GM12865 (cell line): ENCODE measurements around the gene NNAT.
"Not testable (repeated sequence)": the region's sequence is repeated elsewhere in the genome, so short reads cannot be mapped to it uniquely, and the experiment has no call there.

Experiments used
- DNase-seq: peaks from one replicate; pipeline ENCODE4 v3.0.0; 2010; ENCODE audit warnings: low read depth
- H3K4me3 ChIP-seq: 2 replicates; pipeline ENCODE4 v1.5.1; 2011; ENCODE audit warnings: mild to moderate bottlenecking, low read depth, low read length, control low read depth
- CTCF ChIP-seq: IDR thresholded peaks from 2 replicates; pipeline ENCODE4 v1.5.1; 2011; ENCODE audit warnings: low read length, control low read depth, low read depth, inconsistent platforms; ENCODE audit not compliant: insufficient read depth; ENCODE audit errors: missing control alignments

The NNAT gene

GRCh38 chr20:37541326-37541725 lies 20.3 kb downstream of the NNAT start:
- no peak for TF ChIP-seq CTCF
- no peak overlapping the region for H3K4me3 ChIP-seq
- no peak for DNase-seq

GRCh38 chr20:37542281-37542680 lies 21.2 kb downstream of the NNAT start:
- DNase-seq = no peak
- no peak for TF ChIP-seq CTCF
- H3K4me3 ChIP-seq = no peak overlapping the region

GRCh38 chr20:37543828-37544227 lies 22.8 kb downstream of the NNAT start:
- no peak overlapping the region for H3K4me3 ChIP-seq
- TF ChIP-seq CTCF = no peak
- DNase-seq = no peak

GRCh38 chr20:37544386-37544785 lies 23.3 kb downstream of the NNAT start:
- TF ChIP-seq CTCF = no peak
- H3K4me3 ChIP-seq = no peak overlapping the region
- no peak for DNase-seq

- H3K4me3 ChIP-seq = no peak overlapping the region
- TF ChIP-seq CTCF = no peak
- no peak for DNase-seq
Observed at GRCh38 chr20:37545516-37545915, 24.5 kb downstream of the NNAT start.

GRCh38 chr20:37547912-37548311 lies 26.9 kb downstream of the NNAT start:
- H3K4me3 ChIP-seq = no peak overlapping the region
- no peak for TF ChIP-seq CTCF
- DNase-seq = no peak

- not testable (repeated sequence) for H3K4me3 ChIP-seq
Observed at GRCh38 chr20:37550101-37550920, 29.3 kb downstream of the NNAT start.

GRCh38 chr20:37551660-37552059 lies 30.6 kb downstream of the NNAT start:
- not testable (repeated sequence) for DNase-seq, H3K4me3 ChIP-seq

More at GRCh38 chr20:37550101-37550920, 29.3 kb downstream of the NNAT start:
- not testable (repeated sequence) for DNase-seq
